GM23248 (cell line): ENCODE measurements around the gene SZT2.

ENCODE experiments used
- EZH2 ChIP-seq: fragments of 200-600 bp; sonication (generic); IDR thresholded peaks from 2 replicates; pipeline ENCODE4 v1.6.1; 2018; ENCODE audit warnings: antibody characterized with exemption, mild to moderate bottlenecking; ENCODE audit not compliant: insufficient read depth, poor library complexity, severe bottlenecking
- EZH2phosphoT487 ChIP-seq: fragments of 200-600 bp; sonication (generic); IDR thresholded peaks from 2 replicates; pipeline ENCODE4 v1.6.1; 2018; ENCODE audit warnings: antibody characterized with exemption, moderate library complexity, mild to moderate bottlenecking, low read depth; ENCODE audit not compliant: insufficient read depth

GRCh38 chr1:43421396-43421795 lies 31.7 kb downstream of the SZT2 start:
- TF ChIP-seq EZH2phosphoT487 (no peak), EZH2 (no peak)
